ENCODE data around the gene MIPOL1. TPM values are rescaled to one million over a fixed set of nuclear protein-coding genes. Genes with fewer than 3 reads are reported as not detected.

The MIPOL1 gene
- total and polyA plus RNA-seq, 2 experiments from 2014 or later: 16.6 to 24.8 TPM

DNA sequence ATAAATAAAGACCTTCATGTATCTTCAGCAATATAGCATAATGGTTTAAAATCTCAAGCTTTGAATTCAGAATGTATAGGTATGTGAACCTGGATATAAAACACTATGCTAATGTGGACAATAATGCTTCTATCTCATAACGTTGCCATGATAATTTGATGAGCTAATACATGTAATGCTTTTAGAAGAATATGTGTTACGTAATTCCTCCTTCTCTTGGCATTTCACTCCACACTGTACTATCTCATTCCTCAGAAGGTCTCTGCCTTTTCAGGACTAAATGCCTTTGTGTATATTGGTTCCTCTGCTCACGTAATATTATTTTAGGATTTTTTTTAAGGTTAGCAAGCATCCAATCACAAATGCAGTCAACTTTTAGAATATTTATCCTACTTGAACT is 310.8 kb downstream of the MIPOL1 start:
- H3K4me3 ChIP-seq: no peak overlapping the region
- Mint-ChIP-seq H3K4me3 (no peak overlapping the region), H3K36me3 (ENCODE audit: low read depth) (no peaks in the 10 kb centered on the region), H3K9me3 (no peaks in the 10 kb centered on the region), H3K27me3 (ENCODE audit: insufficient read depth, low read depth, poor library complexity) (no peaks in the 10 kb centered on the region), H3K27ac (no peak overlapping the region), H3K4me1 (no peaks in the 10 kb centered on the region)
- ATAC-seq: no peak
- H3K27me3 ChIP-seq (ENCODE audit: insufficient read depth): no peaks in the 10 kb centered on the region
- H4K20me1 ChIP-seq (replicated peaks; ENCODE audit: insufficient read depth): no peaks in the 10 kb centered on the region
- no peak for DNase-seq (ENCODE audit: low spot score)
- no peak overlapping the region for H2AFZ ChIP-seq
- H3K36me3 ChIP-seq (ENCODE audit: insufficient read depth): no peaks in the 10 kb centered on the region
- H3K4me2 ChIP-seq: no peak overlapping the region
- H3K27ac ChIP-seq (ENCODE audit: low read depth): no peak overlapping the region
- H3K9me2 ChIP-seq (ENCODE audit: insufficient read depth): no peaks in the 10 kb centered on the region
- TF ChIP-seq POLR2AphosphoS5 (IDR thresholded peaks at IDR 0.05; ENCODE audit: low read depth) (no peak), ZNF331 (CRISPR knock-in tag; IDR thresholded peaks at IDR 0.05; ENCODE audit: low read depth) (no peak), ETS1 (IDR thresholded peaks at IDR 0.05) (no peak), CREB1 (CRISPR knock-in tag; IDR thresholded peaks at IDR 0.05; ENCODE audit: low read depth) (no peak), EZH2phosphoT487 (IDR thresholded peaks at IDR 0.05; ENCODE audit: unreplicated experiment) (no peak), JUNB (IDR thresholded peaks at IDR 0.05; ENCODE audit: unreplicated experiment) (no peak), ZNF462 (CRISPR knock-in tag; IDR thresholded peaks at IDR 0.05) (no peak), EZH2 (IDR thresholded peaks at IDR 0.05; ENCODE audit: low read depth, unreplicated experiment) (no peak), ZNF114 (CRISPR knock-in tag; IDR thresholded peaks at IDR 0.05) (no peak), NANOG (IDR thresholded peaks at IDR 0.05; ENCODE audit: borderline replicate concordance) (no peak), STAT1 (IDR thresholded peaks at IDR 0.05; ENCODE audit: unreplicated experiment) (no peak)
- TF ChIP-seq, protein P1, sequence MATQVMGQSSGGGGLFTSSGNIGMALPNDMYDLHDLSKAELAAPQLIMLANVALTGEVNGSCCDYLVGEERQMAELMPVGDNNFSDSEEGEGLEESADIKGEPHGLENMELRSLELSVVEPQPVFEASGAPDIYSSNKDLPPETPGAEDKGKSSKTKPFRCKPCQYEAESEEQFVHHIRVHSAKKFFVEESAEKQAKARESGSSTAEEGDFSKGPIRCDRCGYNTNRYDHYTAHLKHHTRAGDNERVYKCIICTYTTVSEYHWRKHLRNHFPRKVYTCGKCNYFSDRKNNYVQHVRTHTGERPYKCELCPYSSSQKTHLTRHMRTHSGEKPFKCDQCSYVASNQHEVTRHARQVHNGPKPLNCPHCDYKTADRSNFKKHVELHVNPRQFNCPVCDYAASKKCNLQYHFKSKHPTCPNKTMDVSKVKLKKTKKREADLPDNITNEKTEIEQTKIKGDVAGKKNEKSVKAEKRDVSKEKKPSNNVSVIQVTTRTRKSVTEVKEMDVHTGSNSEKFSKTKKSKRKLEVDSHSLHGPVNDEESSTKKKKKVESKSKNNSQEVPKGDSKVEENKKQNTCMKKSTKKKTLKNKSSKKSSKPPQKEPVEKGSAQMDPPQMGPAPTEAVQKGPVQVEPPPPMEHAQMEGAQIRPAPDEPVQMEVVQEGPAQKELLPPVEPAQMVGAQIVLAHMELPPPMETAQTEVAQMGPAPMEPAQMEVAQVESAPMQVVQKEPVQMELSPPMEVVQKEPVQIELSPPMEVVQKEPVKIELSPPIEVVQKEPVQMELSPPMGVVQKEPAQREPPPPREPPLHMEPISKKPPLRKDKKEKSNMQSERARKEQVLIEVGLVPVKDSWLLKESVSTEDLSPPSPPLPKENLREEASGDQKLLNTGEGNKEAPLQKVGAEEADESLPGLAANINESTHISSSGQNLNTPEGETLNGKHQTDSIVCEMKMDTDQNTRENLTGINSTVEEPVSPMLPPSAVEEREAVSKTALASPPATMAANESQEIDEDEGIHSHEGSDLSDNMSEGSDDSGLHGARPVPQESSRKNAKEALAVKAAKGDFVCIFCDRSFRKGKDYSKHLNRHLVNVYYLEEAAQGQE (IDR thresholded peaks at IDR 0.05; ENCODE audit: unreplicated experiment): no peak
- TF ChIP-seq, protein P2, sequence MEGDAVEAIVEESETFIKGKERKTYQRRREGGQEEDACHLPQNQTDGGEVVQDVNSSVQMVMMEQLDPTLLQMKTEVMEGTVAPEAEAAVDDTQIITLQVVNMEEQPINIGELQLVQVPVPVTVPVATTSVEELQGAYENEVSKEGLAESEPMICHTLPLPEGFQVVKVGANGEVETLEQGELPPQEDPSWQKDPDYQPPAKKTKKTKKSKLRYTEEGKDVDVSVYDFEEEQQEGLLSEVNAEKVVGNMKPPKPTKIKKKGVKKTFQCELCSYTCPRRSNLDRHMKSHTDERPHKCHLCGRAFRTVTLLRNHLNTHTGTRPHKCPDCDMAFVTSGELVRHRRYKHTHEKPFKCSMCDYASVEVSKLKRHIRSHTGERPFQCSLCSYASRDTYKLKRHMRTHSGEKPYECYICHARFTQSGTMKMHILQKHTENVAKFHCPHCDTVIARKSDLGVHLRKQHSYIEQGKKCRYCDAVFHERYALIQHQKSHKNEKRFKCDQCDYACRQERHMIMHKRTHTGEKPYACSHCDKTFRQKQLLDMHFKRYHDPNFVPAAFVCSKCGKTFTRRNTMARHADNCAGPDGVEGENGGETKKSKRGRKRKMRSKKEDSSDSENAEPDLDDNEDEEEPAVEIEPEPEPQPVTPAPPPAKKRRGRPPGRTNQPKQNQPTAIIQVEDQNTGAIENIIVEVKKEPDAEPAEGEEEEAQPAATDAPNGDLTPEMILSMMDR (conservative IDR thresholded peaks at IDR 0.05; ENCODE audit: low read depth in 2 of 2): no peak
- H3K4me1 ChIP-seq (ENCODE audit: insufficient read depth): no peaks in the 10 kb centered on the region
- no peaks in the 10 kb centered on the region for H3K79me2 ChIP-seq (replicated peaks; ENCODE audit: insufficient read depth)
- H3F3A ChIP-seq (replicated peaks; ENCODE audit: low read depth): no peaks in the 10 kb centered on the region

All from GM23338 (cell line).